Ishikawa (cell line): ENCODE measurements around the gene SFMBT1.

Experiments
- CEBPB ChIP-seq: IDR thresholded peaks from 2 replicates; pipeline ENCODE4 v1.6.1; 2012
- CREB1 ChIP-seq: IDR thresholded peaks from 2 replicates; pipeline ENCODE4 v1.6.1; 2012; ENCODE audit warnings: low read depth
- EGR1 ChIP-seq: IDR thresholded peaks from 2 replicates; pipeline ENCODE4 v1.6.1; 2012
- EP300 ChIP-seq: IDR thresholded peaks from 2 replicates; pipeline ENCODE4 v1.6.1; 2012; ENCODE audit warnings: borderline replicate concordance
- FOXM1 ChIP-seq: IDR thresholded peaks from 2 replicates; pipeline ENCODE4 v1.6.1; 2012; ENCODE audit warnings: low read depth, borderline replicate concordance
- MAX ChIP-seq: IDR thresholded peaks from 2 replicates; pipeline ENCODE4 v1.6.1; 2012
- NFIC ChIP-seq: IDR thresholded peaks from 2 replicates; pipeline ENCODE4 v1.6.1; 2012
- RAD21 ChIP-seq: IDR thresholded peaks from 2 replicates; pipeline ENCODE4 v1.6.1; 2012; ENCODE audit warnings: low read depth
- REST ChIP-seq: IDR thresholded peaks from 2 replicates; pipeline ENCODE4 v1.6.1; 2012; ENCODE audit warnings: low read depth, mild to moderate bottlenecking
- TAF1 ChIP-seq: IDR thresholded peaks from 2 replicates; pipeline ENCODE4 v1.6.1; 2012; ENCODE audit warnings: low read depth, mild to moderate bottlenecking
- TCF12 ChIP-seq: IDR thresholded peaks from 2 replicates; pipeline ENCODE4 v1.6.1; 2012; ENCODE audit warnings: low read depth
- TEAD4 ChIP-seq: IDR thresholded peaks from 2 replicates; pipeline ENCODE4 v1.6.1; 2012
- YY1 ChIP-seq: IDR thresholded peaks from 2 replicates; pipeline ENCODE4 v1.6.1; 2012; ENCODE audit warnings: low read depth
- ZBTB7A ChIP-seq: IDR thresholded peaks from 2 replicates; pipeline ENCODE4 v1.6.1; 2012; ENCODE audit warnings: low read depth
- TF ChIP-seq, protein P1 (sequence below): IDR thresholded peaks from 2 replicates; pipeline ENCODE4 v1.6.1; 2012

The SFMBT1 gene

GRCh38 chr3:53042651-53043050, 3.2 kb downstream of the SFMBT1 start:
- TF ChIP-seq TAF1 (no peak), EP300 (no peak), MAX (no peak), ZBTB7A (no peak), FOXM1 (no peak)

DNA sequence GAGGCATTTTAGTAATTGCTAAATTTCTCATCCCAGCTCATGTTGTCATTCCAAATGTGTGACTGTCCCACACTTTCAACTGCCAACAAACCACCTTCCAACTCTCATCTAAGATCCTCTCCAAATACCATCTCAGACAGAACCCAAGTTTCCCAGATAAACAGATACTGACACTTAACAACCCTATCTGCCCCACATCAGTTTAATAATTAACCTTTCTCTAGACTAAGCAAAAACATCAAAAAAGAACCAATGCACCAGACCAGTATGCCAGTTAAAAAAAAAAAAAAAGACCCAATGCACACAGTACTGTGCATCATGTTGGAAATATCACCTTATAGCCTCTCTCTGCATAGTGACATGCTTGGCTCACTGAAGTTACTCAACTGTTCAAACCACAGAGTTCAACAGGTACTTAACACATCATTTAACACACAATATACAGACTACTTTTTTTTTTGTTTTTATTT, 5.5 kb downstream of the SFMBT1 start:
- TF ChIP-seq EGR1: no peak
- TF ChIP-seq FOXM1: no peak
- TF ChIP-seq, protein P1, sequence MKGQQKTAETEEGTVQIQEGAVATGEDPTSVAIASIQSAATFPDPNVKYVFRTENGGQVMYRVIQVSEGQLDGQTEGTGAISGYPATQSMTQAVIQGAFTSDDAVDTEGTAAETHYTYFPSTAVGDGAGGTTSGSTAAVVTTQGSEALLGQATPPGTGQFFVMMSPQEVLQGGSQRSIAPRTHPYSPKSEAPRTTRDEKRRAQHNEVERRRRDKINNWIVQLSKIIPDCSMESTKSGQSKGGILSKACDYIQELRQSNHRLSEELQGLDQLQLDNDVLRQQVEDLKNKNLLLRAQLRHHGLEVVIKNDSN: no peak
- TF ChIP-seq CREB1: no peak
- no peak for TF ChIP-seq YY1
- TF ChIP-seq TEAD4: no peak
- TF ChIP-seq TAF1: no peak
- TF ChIP-seq REST: no peak
- TF ChIP-seq ZBTB7A: no peak
- TF ChIP-seq EP300: no peak
- no peak for TF ChIP-seq CEBPB
- no peak for TF ChIP-seq TCF12
- TF ChIP-seq NFIC: no peak
- no peak for TF ChIP-seq MAX
- TF ChIP-seq RAD21: no peak

DNA sequence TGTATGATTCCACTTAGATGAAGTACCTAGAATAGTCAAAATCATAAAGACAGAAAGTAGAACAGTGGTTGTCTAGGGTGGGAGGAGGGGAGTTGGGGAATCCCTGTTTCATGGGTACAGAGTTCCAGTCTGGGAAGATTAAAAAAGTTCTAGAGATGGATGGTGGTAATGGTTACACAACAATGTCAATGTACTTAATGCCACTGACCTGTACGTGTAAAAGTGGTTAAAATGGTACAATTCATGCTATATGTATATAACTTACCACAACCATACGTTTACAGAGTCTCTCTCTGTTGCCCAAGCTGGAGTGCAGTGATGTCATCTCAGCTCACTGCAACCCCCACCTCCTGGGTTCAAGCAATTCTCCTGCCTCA, 6.5 kb downstream of the SFMBT1 start:
- no peak for TF ChIP-seq TCF12
- no peak for TF ChIP-seq NFIC
- TF ChIP-seq TAF1: no peak
- TF ChIP-seq YY1: no peak
- no peak for TF ChIP-seq FOXM1
- TF ChIP-seq, protein P1: no peak
- TF ChIP-seq MAX: no peak
- no peak for TF ChIP-seq EP300
- TF ChIP-seq CREB1: no peak
- no peak for TF ChIP-seq RAD21

- TF ChIP-seq CEBPB: no peak
- no peak for TF ChIP-seq REST
- TF ChIP-seq TAF1: no peak
Observed at GRCh38 chr3:53038679-53039375, 7.0 kb downstream of the SFMBT1 start.

GRCh38 chr3:53035825-53036619, 9.9 kb downstream of the SFMBT1 start:
- TF ChIP-seq REST (no peak), EP300 (no peak), TAF1 (no peak), TCF12 (no peak), CREB1 (no peak), CEBPB (no peak), ZBTB7A (no peak), NFIC (no peak), EGR1 (no peak), YY1 (no peak), FOXM1 (no peak), MAX (no peak)
